GM23248 (cell line): ENCODE results near the gene FBP1. TPM values are rescaled to one million over a fixed set of nuclear protein-coding genes. Genes with fewer than 3 reads are reported as not detected.
A peak's percentile ranks its signal among the peaks of the same experiment; 100 is the strongest.

Experiments used
- DNase-seq: peaks from one replicate; pipeline ENCODE4 v3.0.0-alpha.2; 2015
- H2AFZ ChIP-seq: fragments of 200-600 bp; sonication (generic); 2 replicates; pipeline ENCODE4 v1.6.1; 2016; ENCODE audit warnings: antibody characterized with exemption
- H3F3A ChIP-seq: fragments of 200-600 bp; sonication (generic); 2 replicates; pipeline ENCODE4 v1.6.1; 2016; ENCODE audit warnings: mild to moderate bottlenecking, antibody characterized with exemption, mixed run types; ENCODE audit not compliant: insufficient read depth
- H3K27ac ChIP-seq: fragments of 200-600 bp; sonication (generic); 2 replicates; pipeline ENCODE4 v1.5.1; 2016; ENCODE audit warnings: mild to moderate bottlenecking
- H3K27me3 ChIP-seq: fragments of 200-600 bp; sonication (generic); replicated peaks from 2 replicates; pipeline ENCODE4 v1.6.1; 2016; ENCODE audit warnings: mild to moderate bottlenecking; ENCODE audit not compliant: insufficient read depth
- H3K36me3 ChIP-seq: fragments of 200-600 bp; sonication (generic); 2 replicates; pipeline ENCODE4 v1.6.1; 2016; ENCODE audit warnings: low read depth, mild to moderate bottlenecking
- H3K4me1 ChIP-seq: fragments of 200-600 bp; sonication (generic); 2 replicates; pipeline ENCODE4 v1.6.1; 2016; ENCODE audit warnings: mild to moderate bottlenecking; ENCODE audit not compliant: insufficient read depth
- H3K4me2 ChIP-seq: fragments of 200-600 bp; sonication (generic); one replicate; pipeline ENCODE4 v1.6.1; 2016; ENCODE audit warnings: mild to moderate bottlenecking; ENCODE audit not compliant: unreplicated experiment
- H3K4me3 ChIP-seq: fragments of 200-600 bp; sonication (generic); 2 replicates; pipeline ENCODE4 v1.5.1; 2016; ENCODE audit warnings: mild to moderate bottlenecking
- H3K79me2 ChIP-seq: fragments of 200-600 bp; sonication (generic); 2 replicates; pipeline ENCODE4 v1.6.1; 2016; ENCODE audit warnings: mild to moderate bottlenecking; ENCODE audit not compliant: insufficient read depth
- H3K9ac ChIP-seq: fragments of 200-600 bp; sonication (generic); 2 replicates; pipeline ENCODE4 v1.6.1; 2016; ENCODE audit warnings: mild to moderate bottlenecking
- H3K9me2 ChIP-seq: fragments of 200-600 bp; sonication (generic); 2 replicates; pipeline ENCODE4 v1.6.1; 2016; ENCODE audit warnings: mixed run types, mild to moderate bottlenecking, moderate library complexity; ENCODE audit not compliant: insufficient read depth
- H3K9me3 ChIP-seq: fragments of 200-600 bp; sonication (generic); one replicate; pipeline ENCODE4 v1.6.1; 2017; ENCODE audit warnings: low read depth
- H4K20me1 ChIP-seq: fragments of 200-600 bp; sonication (generic); 2 replicates; pipeline ENCODE4 v1.6.0; 2016; ENCODE audit not compliant: insufficient read depth
- EZH2 ChIP-seq: fragments of 200-600 bp; sonication (generic); IDR thresholded peaks from 2 replicates; pipeline ENCODE4 v1.6.1; 2018; ENCODE audit warnings: antibody characterized with exemption, mild to moderate bottlenecking; ENCODE audit not compliant: insufficient read depth, poor library complexity, severe bottlenecking
- EZH2phosphoT487 ChIP-seq: fragments of 200-600 bp; sonication (generic); IDR thresholded peaks from 2 replicates; pipeline ENCODE4 v1.6.1; 2018; ENCODE audit warnings: antibody characterized with exemption, moderate library complexity, mild to moderate bottlenecking, low read depth; ENCODE audit not compliant: insufficient read depth
- WGBS, 2 experiments: methylation state at CpG; one replicate each; pipeline ENCODE4 v1.1.6; 2015 to 2017; ENCODE audit warnings: low lambda C conversion rate in 2 of 2, low coverage in 1 of 2; ENCODE audit errors: missing lambda C conversion rate in 2 of 2; 5-methylcytosine and 5-hydroxymethylcytosine counted together
- in situ Hi-C: fragments of 300-500 bp; cut with MboI; formaldehyde crosslinking; loops from 2 replicates; pipeline ENCODE4 v1.15.0; 2020
- polyA plus RNA-seq: library from polyadenylated mRNA; unstranded; fragments of >200 nt; fragmentation: Nextera tagmentation; extraction: Ambion mirVana; gene quantifications from 2 replicates; pipeline ENCODE4 v1.2.1, GENCODE V29; 2016
- total RNA-seq: library from RNA; depleted of rRNA; stranded (reverse); fragments of >200 nt; shearing (Covaris generic); gene quantifications from 2 replicates; pipeline ENCODE4 v1.2.3, GENCODE V29; 2014; rRNA removed

Gene FBP1
- total and polyA plus RNA-seq, 2 experiments from 2014 or later: not detected

DNA sequence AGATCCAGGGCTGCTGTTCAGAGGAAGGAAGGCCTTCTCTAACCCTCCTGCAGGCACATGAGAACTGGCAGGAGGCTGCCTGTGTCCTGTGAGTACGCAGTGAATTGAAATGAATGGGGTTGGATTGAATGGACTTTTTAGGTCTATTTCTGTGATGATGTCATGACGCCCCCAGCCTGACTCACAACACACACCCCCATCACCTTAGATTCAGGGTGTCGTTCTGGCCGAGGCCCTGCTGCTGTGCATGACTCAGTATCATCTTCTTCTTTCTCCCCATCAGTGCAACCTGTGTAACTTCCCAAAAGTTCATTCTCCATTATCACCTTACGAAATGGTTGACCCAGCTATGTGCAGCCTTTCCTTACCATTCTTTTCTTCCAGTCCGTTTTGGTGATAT lies 79.1 kb downstream of the FBP1 start:
- no peaks in the 10 kb centered on the region; the same call in 1 of the 2 replicates for H3K27me3 ChIP-seq
- no peak overlapping the region for H3K4me2 ChIP-seq
- no peaks in the 10 kb centered on the region for H3K9me2 ChIP-seq
- no peaks in the 10 kb centered on the region for H3K9me3 ChIP-seq
- in situ Hi-C loops: no loop called here
- H3K4me3 ChIP-seq: no peak overlapping the region
- TF ChIP-seq EZH2: no peak
- TF ChIP-seq EZH2phosphoT487: no peak
- H2AFZ ChIP-seq: no peak overlapping the region
- no peak overlapping the region for H3K9ac ChIP-seq
- no peaks in the 10 kb centered on the region for H3K36me3 ChIP-seq
- no peaks in the 10 kb centered on the region for H3K79me2 ChIP-seq
- no peak overlapping the region for H3K27ac ChIP-seq
- no peaks in the 10 kb centered on the region for H3F3A ChIP-seq
- no peaks in the 10 kb centered on the region for H4K20me1 ChIP-seq
- no peaks in the 10 kb centered on the region for H3K4me1 ChIP-seq
- 57 to 69% methylated on average over 6 of the region's 6 CpGs for WGBS, 2 experiments
- DNase-seq: no peak

DNA sequence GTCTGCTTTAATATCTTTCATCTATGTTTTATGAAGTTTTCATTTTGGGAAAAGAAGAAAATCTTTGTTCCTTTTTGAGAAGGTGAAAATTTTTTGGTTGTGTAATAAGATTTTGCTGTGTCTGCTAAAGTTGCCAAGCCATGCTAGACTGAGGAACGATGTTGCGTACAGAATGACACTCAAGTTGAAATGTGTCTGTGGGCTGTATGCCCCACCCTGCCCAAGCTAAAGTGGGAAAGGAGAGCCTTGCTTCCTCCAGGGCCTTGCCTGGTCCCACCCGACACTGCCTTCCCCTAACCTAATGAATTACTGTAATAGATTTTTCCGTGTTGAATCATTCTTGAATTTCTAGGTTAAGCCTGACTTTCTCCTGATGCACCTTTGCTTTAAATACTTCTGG lies 81.9 kb downstream of the FBP1 start:
- Histone ChIP-seq H3K4me3 (no peak overlapping the region), H3K27me3 (no peaks in the 10 kb centered on the region; the same call in 1 of the 2 replicates), H3K4me1 (no peaks in the 10 kb centered on the region), H3K4me2 (no peak overlapping the region), H3K27ac (no peak overlapping the region), H3K36me3 (no peaks in the 10 kb centered on the region), H3K9me3 (no peaks in the 10 kb centered on the region), H4K20me1 (no peaks in the 10 kb centered on the region), H3K79me2 (no peaks in the 10 kb centered on the region), H3K9me2 (no peaks in the 10 kb centered on the region), H3F3A (no peaks in the 10 kb centered on the region), H3K9ac (no peak overlapping the region), H2AFZ (no peak overlapping the region)
- no peak for TF ChIP-seq EZH2
- no peak for TF ChIP-seq EZH2phosphoT487
- 59 to 62% methylated on average over 4 of the region's 4 CpGs for WGBS, 2 experiments
- DNase-seq: no peak
- in situ Hi-C loops: no loop called here

DNA sequence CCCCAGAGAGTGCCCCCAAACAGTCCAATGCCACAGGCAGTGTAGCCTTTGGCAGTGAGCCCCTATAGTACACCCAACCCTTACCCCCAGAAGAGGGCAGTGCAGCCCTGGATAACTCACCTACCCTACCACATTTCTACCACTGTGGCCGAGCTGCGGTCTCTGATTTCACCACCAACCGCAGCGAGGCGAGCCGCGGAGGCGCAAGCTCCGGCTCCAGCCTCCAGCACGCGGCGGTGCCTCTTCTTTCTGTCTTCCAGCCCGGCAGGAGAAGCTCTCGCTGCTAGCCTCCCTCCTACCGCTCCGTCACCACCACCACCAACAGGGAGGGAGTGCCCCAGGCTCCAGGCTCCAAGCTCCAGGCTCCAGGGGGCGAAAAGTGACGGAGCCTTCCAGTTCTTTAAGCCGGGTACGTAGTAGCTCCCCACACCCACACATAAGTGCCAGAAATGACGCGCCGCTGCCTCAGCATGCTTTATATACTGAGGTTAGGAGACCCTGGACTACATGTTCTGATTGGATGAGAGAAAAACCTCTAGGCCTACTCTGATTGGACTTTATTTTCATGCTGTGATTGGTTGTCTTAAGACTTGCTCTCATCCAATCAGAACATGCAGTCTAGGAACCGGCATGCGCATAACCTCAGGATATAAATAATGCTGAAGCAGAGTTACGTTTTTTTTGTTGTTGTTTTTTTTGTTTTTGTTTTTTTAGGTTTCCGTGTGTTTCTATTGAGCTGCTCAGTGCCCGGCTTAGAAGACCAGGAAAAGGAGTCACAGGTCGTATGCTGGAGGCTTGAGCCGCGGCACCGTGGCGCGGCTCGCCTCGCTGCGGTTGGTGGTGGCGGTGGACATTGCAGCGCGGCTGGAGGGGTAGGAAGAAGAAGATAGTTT lies 84.6 kb downstream of the FBP1 start, which contains the start of gene PCAT7:
Gene PCAT7, plus strand, starts transcription at position 645 of the 893 bp plus-strand sequence.
- Histone ChIP-seq H3K36me3 (no peaks in the 10 kb centered on the region), H3F3A (no peaks in the 10 kb centered on the region), H3K4me2 (no peak within 1 kb of the TSS), H3K4me3 (no peak within 1 kb of the TSS), H3K9me3 (no peaks in the 10 kb centered on the region), H3K27me3 (no peaks in the 10 kb centered on the region; the same call in 1 of the 2 replicates), H3K79me2 (no peaks in the 10 kb centered on the region), H3K9me2 (no peaks in the 10 kb centered on the region), H3K4me1 (no peaks in the 10 kb centered on the region), H3K27ac (no peak within 1 kb of the TSS), H3K9ac (no peak within 1 kb of the TSS), H4K20me1 (no peaks in the 10 kb centered on the region), H2AFZ (no peak within 1 kb of the TSS)
- no peak for TF ChIP-seq EZH2phosphoT487
- TF ChIP-seq EZH2: no peak
- DNase-seq: peak; percentile 46
- in situ Hi-C loops: no loop called here
- WGBS, 2 experiments: 80 to 82% methylated on average over 38 to 40 of the region's 40 CpGs

GRCh38 chr9:94554078-94554438 lies 85.3 kb downstream of the FBP1 start:
- Histone ChIP-seq H3K36me3 (no peaks in the 10 kb centered on the region), H3K4me1 (no peaks in the 10 kb centered on the region), H3K27ac (no peak overlapping the region), H3K9ac (no peak overlapping the region), H3K79me2 (no peaks in the 10 kb centered on the region), H2AFZ (no peak overlapping the region), H3K9me3 (no peaks in the 10 kb centered on the region), H3K27me3 (peaks cover 4% of the 10 kb centered on the region; the same call in 1 of the 2 replicates), H3F3A (no peaks in the 10 kb centered on the region), H3K4me2 (no peak overlapping the region), H3K9me2 (no peaks in the 10 kb centered on the region), H3K4me3 (no peak overlapping the region), H4K20me1 (no peaks in the 10 kb centered on the region)
- in situ Hi-C loops: no loop called here
- 48 to 57% methylated on average over 12 to 16 of the region's 16 CpGs for WGBS, 2 experiments
- TF ChIP-seq EZH2 (no peak), EZH2phosphoT487 (no peak)
- DNase-seq: no peak

Other genes starting within 250 kb of the FBP1 start
- gene PCAT7, start 84.4 kb downstream of the FBP1 start, total RNA-seq: not detected in 2 replicates
- not detected in 2 replicates for gene PCAT7, start 84.4 kb downstream of the FBP1 start, polyA plus RNA-seq
- gene FBP2, start 45.7 kb downstream of the FBP1 start, total RNA-seq: not detected in 2 replicates
- gene FBP2, start 45.7 kb downstream of the FBP1 start, polyA plus RNA-seq: not detected in 2 replicates
- gene AOPEP, start 87.2 kb upstream of the FBP1 start, total RNA-seq: 90.0 and 90.5 TPM in 2 replicates
- gene AOPEP, start 87.2 kb upstream of the FBP1 start, polyA plus RNA-seq: 118 and 120 TPM in 2 replicates